Activated CD4-positive, alpha-beta T cell treated with anti-CD3 and anti-CD28 coated beads, Interleukin-2, amount 50 U/mL, for 16 hours (primary cell): ENCODE data around the gene DSTN.
A peak's percentile ranks its signal among the peaks of the same experiment; 100 is the strongest.

Experiments
- DNase-seq: peaks from one replicate; pipeline ENCODE4 v3.0.0-alpha.2; 2020

DSTN gene

DNA sequence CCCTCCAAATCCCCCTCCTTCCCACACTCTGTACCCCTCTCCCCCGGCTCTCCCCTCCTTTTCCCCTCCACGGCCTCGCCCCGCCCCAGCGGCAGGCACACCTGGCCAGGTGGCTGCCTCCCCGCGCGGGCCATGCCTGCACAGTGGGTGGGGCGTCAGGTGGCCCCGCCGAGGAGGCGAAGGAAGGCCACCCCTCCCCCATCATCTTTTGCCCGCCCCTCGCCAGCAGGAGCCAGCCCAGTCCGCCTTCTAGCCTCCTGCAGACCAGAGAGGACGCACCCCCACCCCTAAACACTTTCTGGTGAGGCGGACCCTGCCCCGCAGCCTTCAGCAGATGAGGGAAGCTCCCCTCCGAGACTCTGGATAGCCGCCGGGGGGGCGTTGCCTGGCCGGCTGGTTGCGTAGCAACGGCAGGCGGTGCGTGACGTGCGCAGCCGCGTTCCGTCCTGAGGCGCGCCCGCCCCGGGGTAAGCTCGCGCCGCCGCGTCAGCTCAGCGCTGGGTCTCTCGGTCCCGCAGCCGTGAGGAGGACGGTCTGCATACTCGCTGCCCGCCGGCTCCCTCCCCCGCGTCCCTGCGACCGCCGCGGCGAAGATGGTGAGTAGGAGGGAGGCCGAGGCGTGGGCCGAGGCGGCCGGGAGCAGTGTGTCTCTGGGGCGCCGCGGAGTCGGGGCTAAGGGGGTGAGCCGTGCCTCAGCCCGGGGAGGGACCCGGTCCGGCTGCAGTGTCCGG lies at the start of gene DSTN:
Gene DSTN, plus strand, starts transcription at position 460 of the 731 bp plus-strand sequence. Its CDS starts 134 bp downstream, at position 594.
- DNase-seq: peak; percentile 89

DNA sequence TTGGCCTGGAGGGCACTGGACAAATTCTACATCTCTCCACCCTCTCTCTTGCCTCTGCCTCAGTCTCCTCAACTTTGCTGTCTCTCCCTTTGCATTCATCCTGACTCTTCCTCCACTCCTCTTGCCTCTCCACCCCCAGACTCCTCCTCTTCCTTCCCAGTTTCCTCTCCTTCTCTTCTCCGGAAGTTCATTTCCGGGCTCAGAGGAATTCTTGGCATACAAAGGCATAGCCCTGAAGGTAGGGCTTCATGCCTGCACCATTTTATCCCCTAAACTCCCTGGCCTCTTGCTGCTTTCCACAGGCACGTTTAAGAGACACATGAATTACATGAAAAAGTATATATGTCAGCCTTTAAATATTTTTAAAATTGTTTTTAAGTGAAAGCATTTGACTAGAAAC lies 49.3 kb upstream of the DSTN start:
- DNase-seq: no peak

DNA sequence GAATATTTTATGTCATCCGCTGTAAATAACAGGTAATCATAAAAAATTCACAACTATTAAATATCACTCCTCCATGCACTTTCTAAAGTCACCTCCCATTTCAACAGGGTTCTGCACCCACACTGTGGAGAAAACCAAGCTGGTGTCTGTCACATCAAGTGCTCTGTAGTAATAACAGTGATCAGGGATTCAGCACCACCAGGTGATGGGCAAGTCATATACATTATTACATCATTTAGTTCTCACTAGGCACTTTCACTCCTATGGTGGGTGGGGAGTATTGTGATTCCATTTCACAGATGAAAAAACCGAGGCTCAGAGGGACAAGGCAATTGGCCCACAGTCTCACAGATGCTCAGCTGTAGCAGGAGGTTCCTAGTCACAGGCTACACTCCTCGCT lies 47.3 kb upstream of the DSTN start:
- DNase-seq: no peak

DNA sequence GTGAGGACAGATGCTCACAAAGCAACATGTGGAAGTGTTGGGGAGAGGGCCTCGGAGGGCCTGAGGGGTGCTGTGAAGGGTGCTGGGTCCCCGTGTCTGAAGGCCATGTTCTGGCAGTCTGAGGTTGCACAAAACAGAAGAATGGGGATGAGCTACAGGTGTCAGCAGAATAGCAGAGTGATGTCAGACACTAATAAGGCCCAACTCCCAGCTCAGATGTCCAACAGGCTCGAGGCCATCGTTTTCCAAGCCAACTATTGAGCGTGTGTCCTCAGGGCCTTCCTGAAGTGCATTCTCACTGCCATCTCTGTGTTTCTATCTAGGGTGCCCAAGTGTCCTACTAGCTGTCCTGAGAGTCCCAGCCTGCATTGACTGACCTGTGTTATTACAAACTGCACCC lies 46.5 kb upstream of the DSTN start:
- DNase-seq: no peak

DNA sequence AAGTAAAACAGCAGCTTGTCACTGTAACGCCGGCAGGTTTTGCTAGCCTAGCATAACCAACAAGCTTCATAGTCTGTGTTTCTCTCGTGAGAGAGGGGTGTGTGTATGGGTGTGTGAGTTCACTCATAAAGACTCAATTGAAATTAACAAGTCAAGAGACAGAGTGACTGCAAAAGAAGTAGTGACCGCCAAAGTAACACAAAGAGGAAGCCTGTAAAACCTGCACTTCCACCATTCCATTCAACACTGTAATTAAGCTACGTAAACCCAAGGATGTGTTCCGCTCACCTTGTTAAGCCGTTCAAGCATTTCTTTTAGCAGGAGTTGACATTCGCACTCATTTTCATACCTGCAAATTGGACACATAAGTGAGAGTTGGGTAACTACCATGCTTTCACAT lies 45.3 kb upstream of the DSTN start:
- no peak for DNase-seq

DNA sequence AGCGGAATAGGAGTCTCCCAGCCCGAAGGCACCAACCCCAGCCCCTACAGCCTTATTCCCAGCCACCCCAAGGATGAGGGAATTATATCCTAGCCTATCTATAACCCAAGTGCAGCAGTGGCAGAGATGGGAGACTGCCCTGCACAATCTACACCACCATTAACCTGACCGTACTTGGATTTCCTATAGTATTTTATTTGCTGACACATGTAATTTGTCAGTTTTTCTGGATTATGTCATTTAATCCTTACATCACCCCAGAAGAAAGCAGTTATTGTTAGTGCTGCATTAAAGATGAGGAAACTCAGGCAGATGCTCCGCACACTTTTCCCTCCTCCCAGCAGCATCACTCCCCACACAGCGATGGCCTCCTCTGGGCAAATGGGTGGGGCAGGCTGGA lies 44.7 kb upstream of the DSTN start:
- DNase-seq: no peak

DNA sequence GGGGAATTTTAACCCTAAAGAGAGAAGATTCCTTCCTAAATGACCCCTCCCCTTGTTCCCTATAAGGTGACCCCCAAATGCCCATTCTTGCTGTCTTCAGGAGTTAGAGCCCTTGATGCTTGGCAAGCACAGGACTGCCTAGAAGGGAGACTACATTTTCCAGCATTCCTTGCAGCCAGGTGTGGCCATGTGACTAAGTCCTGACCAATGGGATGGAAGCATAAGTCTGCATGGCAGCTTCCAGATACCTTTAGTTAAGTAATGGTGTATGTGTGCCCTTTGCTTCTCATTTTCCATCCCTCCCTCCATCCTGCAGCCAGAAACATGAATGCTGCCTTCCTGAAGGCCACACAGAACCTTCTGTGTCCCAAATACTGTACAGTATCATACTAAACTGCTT lies 44.2 kb upstream of the DSTN start:
- peak; percentile 46 for DNase-seq

DNA sequence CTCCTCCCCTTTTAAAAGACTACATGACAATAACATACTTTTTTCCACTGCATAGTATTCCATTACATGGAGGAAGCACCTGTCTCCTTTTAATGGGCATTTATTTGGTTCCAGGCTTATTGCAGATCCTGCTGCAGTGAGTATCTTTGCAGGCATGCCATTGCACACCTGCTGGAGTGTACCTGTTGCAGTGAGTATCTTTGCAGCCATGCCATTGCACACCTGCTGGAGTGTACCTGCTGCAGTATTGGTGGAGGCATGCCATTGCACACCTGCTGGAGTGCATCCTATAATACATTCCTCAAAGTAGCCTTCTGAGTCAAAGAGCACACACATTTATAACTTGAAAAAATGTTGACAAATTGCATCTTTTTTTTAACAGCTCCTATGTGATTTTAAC lies 40.3 kb upstream of the DSTN start:
- DNase-seq: no peak

DNA sequence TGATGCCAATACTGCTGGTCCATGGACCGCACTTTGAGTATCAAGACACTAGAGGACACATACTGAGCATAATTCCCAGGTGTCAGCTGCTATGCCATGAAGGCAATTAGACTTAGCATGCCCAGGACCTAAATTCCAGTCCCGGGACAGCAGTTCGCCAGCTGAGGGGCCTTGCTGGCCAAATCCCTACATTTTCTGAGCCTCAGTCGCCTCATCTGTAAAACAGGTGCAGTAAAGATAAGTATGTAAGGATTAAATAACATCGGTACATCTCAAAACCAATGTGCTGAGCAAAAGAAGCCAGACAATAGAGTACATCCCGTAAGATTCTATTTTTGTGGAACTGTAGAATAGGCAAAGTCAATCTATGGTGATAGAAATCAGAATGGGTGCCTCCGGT lies 39.7 kb upstream of the DSTN start:
- DNase-seq: no peak

DNA sequence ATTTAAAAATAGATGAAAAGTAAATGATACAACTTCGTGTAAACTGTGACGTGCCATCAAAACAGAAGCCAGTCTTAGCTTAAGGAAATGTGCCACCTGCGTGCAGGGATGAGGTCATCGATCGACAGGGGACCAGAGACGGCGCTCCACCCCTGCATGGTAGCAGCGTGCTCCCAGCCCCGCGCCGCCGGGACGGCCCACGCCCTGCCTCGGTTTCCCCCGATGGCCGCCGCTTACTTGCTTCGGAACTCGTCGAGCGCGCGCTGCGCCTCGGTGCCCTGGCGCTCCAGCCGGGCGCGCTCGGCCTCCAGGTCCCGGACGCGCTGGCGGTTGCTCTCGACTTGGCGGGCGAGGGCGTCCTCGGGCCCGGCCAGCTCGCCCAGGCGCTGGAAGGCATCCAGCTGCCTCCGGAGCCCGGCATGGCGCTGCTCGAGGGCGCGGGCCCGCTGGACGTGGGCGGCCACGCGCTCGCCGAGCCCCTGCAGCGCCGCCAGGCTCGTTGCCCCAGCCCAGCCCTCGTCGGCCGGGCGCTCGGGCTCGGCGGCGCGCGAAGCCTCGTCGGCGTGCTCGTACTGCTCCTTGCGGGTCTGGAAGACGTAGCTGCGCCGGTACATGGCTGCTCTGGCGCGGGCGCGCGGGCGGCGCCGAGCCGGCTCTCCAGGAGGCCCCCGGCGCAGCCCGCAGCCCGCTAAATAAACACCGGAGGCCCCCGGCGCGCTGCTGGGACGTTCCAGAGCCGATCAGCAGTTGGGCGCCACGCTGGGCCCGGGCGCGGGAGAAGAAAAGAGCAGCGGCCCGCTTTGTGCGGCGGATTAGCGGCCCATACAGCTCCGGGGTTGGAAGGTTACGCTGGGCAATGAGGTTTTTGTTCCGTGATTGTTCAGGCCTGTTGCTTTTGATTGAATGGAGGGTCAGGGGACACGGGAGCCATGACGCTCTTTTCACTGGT lies 38.9 kb upstream of the DSTN start, which contains the start of gene BFSP1:
Gene BFSP1, minus strand, starts transcription at position 664 of the 949 bp plus-strand sequence. Its CDS starts 50 bp downstream, at position 614.
- peak; percentile 61 for DNase-seq

DNA sequence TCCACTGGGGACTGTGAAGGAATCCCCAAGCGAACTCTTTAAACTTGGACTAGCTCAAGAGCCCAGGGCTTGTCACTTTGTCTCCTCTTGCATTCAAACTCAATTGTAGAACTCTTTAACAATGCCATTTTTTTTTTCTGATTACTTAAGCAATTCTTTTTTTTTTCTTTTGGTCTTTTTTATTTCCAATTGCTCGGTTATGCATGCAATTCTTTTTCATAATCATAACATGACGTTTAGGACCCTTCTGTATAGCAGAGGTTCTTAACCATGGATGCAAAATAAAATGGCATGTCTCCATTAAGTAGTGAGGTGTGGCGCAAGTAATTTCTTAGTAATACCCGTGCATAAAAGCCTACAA lies 38.2 kb upstream of the DSTN start:
- DNase-seq: no peak

DNA sequence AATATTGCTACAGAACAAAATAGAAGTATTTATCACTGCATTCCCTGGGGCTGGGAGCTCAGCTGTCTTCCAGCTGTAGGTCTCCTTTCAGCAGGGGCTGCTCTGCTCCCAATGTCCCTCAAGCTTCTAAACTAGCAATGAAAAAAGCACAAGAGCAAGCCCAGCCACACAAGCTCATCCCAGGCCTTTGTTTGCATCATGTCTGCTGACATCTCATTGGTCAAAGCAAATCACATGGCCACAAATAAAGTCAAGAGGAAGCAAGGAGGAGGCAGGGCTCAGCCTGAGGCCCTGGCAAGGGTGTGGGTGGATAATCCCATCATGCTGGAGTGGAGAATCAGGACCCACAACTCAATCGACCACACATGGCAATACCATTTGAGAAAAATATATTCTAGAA lies 36.5 kb upstream of the DSTN start:
- DNase-seq: peak; percentile 53

DNA sequence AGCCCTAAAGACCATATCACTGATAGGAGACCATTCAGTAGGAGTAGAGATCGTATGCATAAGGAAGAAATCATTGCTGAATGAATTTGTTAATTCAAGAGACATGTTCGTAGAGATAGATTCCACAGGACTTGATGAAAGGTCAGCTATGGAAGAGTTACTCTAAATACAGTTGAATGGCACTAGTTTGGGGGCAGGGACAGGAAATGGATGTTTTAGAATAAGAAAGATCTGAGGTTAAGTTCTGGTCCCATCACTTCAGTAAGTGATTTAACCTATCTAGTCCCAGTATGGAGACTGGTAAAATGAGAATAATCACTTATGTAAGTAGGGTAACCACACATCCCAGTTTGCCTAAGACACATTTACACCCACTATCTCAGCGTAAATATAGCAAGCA lies 35.8 kb upstream of the DSTN start:
- DNase-seq: no peak

DNA sequence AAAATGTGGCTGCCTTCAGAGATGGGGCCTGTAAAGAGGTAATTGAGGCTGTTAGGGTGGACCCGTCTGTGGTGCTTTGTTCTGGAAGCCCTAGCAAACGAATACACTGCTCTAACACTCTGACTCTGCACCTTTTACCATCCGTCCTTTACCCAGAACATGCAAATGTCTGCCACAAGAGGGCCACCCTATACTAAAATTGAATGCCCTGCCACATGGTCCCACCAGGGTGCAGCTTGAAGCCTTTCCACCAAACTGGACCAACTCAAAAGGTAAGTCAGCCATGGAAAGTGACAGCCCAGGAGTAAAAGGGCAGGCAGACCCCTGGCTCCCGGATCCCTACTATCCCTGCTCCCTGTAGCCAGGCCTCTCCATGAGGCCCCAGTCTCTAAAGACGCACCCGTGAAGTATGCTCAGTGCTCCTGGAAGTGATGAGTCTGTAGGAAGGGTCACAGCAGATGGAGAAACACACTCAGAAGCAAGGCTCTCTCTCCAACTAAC lies 32.9 kb upstream of the DSTN start:
- DNase-seq: peak; percentile 81

DNA sequence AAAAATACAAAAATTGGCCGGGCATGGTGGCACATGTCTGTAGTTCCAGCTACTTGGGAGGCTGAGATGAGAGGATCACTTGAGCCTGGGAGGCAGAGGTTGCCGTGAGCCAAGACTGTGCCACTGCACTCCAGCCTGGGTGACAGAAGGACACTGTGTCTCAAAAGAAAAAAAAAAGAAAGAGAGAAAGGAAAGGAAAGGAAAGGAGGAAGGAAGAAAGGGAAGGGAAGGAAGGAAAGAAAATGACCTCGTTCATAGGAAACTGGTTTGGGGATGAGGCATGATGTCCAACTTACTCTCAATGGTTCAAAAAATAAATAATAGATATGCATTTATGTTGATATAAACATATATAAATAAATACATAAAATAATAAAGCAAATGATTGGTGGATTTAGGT lies 31.9 kb upstream of the DSTN start:
- no peak for DNase-seq

DNA sequence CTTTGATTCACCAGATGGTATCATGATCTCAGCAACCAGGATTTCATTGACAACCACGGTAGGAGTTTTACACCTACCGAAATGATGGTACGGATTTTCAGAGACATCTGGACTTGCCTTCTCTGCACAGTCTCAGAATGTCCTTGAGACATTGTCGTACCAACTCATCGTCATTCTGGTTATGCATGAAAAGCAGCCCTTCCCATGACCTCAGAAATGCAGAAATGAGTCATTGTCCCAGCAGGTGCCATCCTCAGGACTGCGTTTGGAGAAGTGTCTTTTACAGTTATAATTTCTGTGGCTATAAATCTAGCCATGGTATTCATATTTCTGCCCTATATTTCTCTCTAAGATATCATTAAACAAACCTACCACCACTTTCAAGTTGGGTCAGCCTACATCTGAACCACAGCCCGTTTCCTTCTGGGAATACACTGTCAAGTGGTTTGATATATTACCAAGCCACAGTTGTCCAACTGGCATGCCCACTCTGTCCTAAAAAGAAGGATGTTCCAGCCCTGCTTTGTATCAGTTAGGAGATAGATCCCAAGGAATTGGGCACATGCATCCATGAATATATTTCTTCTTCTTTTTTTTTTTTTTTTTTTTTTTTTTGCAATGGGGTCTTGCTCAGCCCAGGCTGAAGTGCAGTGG lies 31.2 kb upstream of the DSTN start:
- peak; percentile 72 for DNase-seq

DNA sequence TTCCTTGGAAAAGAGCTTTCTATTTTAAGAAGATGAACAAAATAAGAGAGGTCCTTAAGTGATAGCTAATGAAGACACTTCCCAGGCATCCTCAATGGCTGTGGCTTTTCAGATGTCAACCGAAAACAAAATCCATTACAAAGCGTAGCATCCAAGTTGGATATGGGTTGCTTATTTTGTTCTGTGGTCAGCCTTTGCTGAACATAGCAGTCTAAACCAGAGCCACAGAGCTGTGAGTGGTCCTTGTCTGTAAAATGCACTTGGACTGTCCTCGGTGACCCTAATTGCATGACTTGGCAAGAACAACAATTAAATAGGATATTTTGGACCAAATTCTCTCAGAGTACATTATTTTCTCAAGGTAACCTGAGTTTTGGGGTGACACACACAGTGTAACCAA lies 28.3 kb upstream of the DSTN start:
- DNase-seq: no peak

DNA sequence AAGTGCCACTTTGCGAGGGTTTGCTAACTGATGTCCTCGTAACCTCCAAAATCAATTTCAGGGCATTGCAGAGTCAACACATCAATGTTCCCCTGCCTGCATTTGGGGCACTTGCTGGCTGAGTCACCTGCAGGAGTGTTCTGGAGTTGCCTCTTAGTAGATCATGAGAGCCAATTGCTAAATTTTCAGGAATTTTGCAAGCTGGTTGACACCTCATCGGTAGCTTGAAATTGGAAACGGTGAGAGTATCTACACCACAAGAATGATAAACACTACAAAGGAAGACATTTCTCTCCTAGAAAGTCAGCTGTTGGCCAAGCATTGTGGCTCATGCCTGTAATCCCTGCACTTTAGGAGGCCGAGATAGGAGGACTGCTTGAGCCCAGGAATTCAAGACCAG lies 27.9 kb upstream of the DSTN start:
- no peak for DNase-seq

DNA sequence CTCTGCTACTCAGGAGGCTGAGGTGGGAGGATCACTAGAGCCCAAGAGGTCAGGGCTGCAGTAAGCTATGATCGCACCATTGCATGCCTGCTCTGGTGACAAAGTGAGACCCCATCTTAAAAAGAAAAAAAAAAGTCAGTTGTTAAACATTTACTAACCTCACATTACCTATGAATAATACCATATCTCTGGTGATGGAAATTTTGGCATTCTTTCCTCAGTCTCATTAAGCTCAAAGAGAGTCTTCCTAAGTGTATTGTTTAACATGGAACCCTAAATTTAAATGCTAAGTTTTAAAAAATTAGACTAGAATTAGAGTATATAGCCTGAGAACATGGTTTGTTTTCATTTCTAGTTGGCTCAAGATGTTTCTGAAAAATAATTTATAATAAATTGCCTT lies 27.4 kb upstream of the DSTN start:
- no peak for DNase-seq

DNA sequence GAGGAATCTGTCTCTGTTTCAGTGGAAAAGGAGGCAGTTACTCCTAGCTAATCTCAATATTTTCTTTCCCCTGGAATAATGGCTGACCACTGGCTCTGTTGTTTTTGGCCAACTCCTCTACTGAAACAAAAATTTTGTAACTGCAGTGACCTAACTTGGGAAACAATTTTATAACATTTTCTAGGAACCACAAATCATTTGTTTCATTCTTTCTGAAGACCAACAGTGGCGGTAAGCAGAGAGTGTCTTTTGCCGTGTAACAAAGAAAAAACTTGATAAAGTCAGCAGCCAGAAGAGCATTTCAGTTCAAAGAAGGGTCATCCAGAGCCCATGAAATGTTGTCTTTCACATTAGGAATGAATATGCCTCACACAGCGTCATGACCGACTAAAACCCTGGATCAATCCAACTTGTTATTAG lies 26.9 kb upstream of the DSTN start:
- no peak for DNase-seq

DNA sequence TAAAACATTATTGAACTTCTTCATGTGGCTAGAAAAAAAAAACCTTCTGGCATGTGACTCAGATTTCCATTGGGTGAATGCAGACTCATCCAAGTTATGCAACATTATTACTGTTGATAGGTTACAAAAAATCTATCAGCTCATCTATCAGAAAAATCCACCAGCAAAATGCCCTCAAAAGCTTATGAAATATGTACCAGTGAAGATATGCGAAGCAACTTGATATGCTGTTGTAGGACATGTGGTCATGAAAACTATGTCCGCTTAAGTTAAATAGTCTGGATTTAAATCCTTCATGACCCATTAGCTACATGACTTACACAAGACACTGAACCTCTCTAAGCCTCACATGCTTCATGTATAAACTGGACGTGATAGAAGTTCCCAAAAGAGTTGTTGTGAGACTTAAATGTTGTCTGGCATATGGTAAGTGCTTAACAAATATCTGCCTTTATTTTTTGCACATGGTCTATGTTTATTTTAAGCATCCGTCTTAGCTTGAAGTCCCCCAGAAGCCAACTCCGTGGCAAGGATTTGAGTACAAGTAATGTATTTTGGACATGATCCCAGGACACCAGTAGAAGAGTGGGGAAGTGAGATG lies 26.2 kb upstream of the DSTN start:
- no peak for DNase-seq

DNA sequence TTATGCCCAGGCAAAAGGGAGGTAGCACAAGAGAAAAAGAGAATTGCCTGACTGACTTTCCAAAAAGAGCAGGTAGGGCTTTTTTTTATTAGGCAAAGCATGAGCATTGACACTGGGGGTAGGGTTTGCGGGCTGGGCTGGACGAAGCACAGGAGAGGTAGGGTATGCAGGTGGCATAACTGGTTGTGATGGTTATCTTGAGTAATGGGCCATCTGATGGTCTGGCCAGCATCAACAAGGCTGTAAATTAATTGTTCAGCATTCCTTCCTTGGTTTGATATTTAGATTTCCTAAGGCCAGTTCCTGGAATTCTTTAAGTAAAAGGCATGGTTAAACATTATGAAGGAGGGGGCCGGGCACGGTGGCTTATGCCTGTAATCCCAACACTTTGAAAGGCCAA lies 24.7 kb upstream of the DSTN start:
- DNase-seq: no peak

DNA sequence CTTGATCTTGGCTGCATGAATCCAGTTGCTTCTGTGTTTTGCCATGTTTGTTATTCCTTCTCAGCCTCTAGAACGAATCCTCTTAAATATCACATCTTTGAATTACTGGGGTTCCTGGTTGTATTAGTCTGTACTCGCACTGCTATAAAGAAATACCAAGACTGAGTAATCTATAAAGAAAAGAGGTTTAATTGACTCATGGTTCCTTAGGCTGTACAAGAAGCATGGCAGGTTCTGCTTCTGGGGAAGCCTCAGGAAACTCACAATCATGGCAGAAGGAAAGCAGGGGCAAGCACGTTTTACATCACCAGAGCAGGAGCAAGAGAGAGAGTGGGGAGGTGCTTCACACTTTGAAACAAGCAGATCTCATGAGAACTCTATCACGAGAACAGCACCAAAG lies 20.7 kb upstream of the DSTN start:
- DNase-seq: no peak
